ENCODE results near the gene DOCK9.

DNA sequence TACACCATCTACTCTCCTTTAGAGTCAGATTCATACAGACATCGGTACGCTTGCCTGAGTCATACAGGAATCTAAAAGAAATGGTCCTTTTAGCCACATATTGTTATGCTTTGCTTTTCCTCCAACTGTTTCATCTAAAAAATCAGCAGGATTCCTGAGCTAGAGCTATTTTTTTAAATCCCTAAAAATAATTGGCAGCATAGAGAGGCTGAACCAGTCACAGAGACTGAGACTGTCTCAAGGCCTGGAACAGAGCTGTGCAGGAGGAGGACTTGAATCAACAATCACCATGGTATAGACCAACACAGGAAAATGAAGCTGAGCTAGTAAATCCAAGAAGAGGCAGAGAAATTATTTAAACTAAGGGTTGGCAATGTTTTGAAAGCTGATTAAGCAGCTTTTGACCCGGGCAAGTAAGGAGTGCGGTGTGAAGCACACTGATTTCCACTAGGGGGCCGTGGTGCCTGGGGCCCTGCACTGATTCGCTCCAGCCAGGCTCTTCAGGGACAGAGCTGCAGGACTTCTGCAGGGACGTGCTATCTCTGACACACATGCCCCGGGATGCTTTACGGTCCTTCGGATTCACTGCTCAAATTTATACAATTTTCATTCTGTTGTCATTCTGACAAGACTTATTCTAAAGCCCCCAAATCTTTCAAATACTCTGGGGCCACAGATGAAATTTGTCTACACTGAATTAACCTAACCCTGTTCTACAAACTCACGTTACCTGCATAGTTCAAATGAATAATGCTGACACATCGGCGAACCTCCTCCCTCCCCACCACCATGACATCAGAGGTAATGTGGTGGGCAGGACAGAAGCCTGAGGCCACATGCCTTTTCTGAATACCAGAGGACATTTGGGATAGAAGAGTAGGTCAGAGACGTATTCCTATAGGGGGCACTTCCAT is 137.8 kb downstream of the DOCK9 start:
- TF ChIP-seq, protein P1, sequence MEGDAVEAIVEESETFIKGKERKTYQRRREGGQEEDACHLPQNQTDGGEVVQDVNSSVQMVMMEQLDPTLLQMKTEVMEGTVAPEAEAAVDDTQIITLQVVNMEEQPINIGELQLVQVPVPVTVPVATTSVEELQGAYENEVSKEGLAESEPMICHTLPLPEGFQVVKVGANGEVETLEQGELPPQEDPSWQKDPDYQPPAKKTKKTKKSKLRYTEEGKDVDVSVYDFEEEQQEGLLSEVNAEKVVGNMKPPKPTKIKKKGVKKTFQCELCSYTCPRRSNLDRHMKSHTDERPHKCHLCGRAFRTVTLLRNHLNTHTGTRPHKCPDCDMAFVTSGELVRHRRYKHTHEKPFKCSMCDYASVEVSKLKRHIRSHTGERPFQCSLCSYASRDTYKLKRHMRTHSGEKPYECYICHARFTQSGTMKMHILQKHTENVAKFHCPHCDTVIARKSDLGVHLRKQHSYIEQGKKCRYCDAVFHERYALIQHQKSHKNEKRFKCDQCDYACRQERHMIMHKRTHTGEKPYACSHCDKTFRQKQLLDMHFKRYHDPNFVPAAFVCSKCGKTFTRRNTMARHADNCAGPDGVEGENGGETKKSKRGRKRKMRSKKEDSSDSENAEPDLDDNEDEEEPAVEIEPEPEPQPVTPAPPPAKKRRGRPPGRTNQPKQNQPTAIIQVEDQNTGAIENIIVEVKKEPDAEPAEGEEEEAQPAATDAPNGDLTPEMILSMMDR (IDR thresholded peaks at IDR 0.05) = peak; percentile 81
- TF ChIP-seq CHD2 (IDR thresholded peaks at IDR 0.05; ENCODE audit: low read length, partially characterized antibody) = no peak
- TF ChIP-seq YY1 (IDR thresholded peaks at IDR 0.05; ENCODE audit: low read depth) = no peak
- TF ChIP-seq EP300 (IDR thresholded peaks at IDR 0.05; ENCODE audit: borderline replicate concordance in 1 of 2, low read depth in 1 of 2, low read length in 1 of 2) = no peak
- TF ChIP-seq RCOR1 (IDR thresholded peaks at IDR 0.05; ENCODE audit: low read length) = no peak
- TF ChIP-seq JUND (IDR thresholded peaks at IDR 0.05) = no peak
- TF ChIP-seq POLR2AphosphoS5 (IDR thresholded peaks at IDR 0.05; ENCODE audit: low read depth, low read length) = no peak
- TF ChIP-seq GABPA (IDR thresholded peaks at IDR 0.05; ENCODE audit: low read depth) = no peak

Data from SK-N-SH (cell line).